Right renal cortex interstitium (tissue), 3 donors: Measurements from ENCODE around the gene AMY2B. TPM values are rescaled to one million over a fixed set of nuclear protein-coding genes. Genes with fewer than 3 reads are reported as not detected.
"Not testable (repeated sequence)": the region's sequence is repeated elsewhere in the genome, so short reads cannot be mapped to it uniquely, and the experiment has no call there.

Experiments
- DNase-seq, 3 donors: peaks; one replicate each; pipeline ENCODE4 v3.0.0-alpha.2; 2013; ENCODE audit warnings: low read depth in 3 of 3, low spot score in 2 of 3
- polyA plus RNA-seq, 3 donors: library from polyadenylated mRNA; unstranded; fragments of 120-200 nt; gene quantifications; one replicate each; pipeline ENCODE4 v1.2.1, GENCODE V29; 2013; ENCODE audit not compliant: insufficient read length in 3 of 3

AMY2B gene
- polyA plus RNA-seq, 3 donors, result 28.0 to 33.1 (median 28.9) TPM

DNA sequence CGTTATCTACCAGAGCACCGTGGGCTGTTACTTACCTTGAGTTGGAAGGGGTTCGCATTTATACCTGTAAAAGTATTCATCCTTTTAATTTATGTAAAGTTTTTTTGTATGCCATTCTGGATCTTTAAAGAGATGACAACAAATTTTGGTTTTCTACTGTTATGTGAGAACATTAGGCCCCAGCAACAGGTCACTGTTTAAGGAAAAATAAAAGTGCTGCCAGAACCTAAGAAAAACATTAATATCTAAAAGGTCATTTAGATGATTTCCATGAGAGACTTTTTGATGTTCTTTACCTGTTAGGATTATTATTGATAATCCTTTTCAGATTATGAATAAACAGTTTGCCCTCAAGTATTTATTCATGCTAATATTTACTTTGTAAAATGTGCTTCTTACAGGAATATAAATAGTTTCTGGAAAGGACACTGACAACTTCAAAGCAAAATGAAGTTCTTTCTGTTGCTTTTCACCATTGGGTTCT is 45.6 kb downstream of the AMY2B start, which contains the start of gene AMY2A:
AMY2A (plus strand) TSS at position 434 of the 484 bp plus-strand sequence; CDS start at position 448, 14 bp downstream.
- DNase-seq, result not testable (repeated sequence)

DNA sequence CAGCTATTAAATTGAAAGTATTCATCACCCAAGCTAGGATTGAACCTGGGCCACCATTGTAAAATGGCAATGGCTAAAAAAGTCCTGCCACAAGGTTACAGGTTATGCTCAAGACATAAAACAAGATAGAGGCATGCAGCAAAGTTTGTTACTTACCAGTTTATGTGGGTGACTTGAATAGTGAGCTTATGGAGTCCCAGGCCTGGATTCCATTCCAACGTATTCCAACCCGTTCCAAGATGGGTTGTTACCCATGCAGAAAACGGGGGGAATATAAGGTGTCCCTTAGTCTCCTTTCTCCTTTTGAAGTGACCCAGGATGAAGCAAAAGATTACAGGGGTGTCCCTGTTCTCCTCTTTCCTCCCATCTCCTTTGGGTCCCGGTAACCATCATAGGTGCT is 56.0 kb downstream of the AMY2B start:
- DNase-seq, result not testable (repeated sequence)

Other genes with a start within 250 kb of the AMY2B start
- 10 to 100 TPM; 32.1 to 45.2 (median 44.7) TPM for gene RNPC3, start 45.9 kb upstream of the AMY2B start, polyA plus RNA-seq
- under 1 TPM in 2 of 3 donors, not detected in 1; 0.21 to 0.29 TPM for gene AMY2A, start 45.8 kb downstream of the AMY2B start, polyA plus RNA-seq
- gene AMY1A, start 84.2 kb downstream of the AMY2B start, polyA plus RNA-seq, result not detected
- gene AMY1B, start 124.6 kb downstream of the AMY2B start, polyA plus RNA-seq, result under 1 TPM in 2 of 3 donors, not detected in 1; 0.12 to 0.17 TPM
- not detected for gene AMY1C, start 178.3 kb downstream of the AMY2B start, polyA plus RNA-seq